ENCODE data around the gene DPH7. TPM values are rescaled to one million over a fixed set of nuclear protein-coding genes. Genes with fewer than 3 reads are reported as not detected.
"Not testable (repeated sequence)": the region's sequence is repeated elsewhere in the genome, so short reads cannot be mapped to it uniquely, and the experiment has no call there.

The DPH7 gene
- total and polyA plus RNA-seq, 2 of the 8 experiments (the other 6 are each of a cell fraction or from before 2014, with no cell fraction given) = 44.6 to 45.5 TPM

- H3K4ac ChIP-seq (replicated peaks; ENCODE audit: insufficient read length, low read depth, low read length); H3K4me2 ChIP-seq (ENCODE audit: insufficient read depth in 1 of 2, low read depth in 2 of 2, low read length in 2 of 2); H3K9me3 ChIP-seq (ENCODE audit: insufficient read depth in 2 of 2, low read depth in 1 of 2, low read length in 1 of 2); H3K36me3 ChIP-seq (ENCODE audit: control insufficient read depth in 2 of 4, insufficient read depth in 4 of 4, low read length in 3 of 4); H3K9ac ChIP-seq (replicated peaks in 1 of 4; ENCODE audit: extremely low read depth in 1 of 4, low read depth in 3 of 4, low read length in 3 of 4); FAIRE-seq; H2AFZ ChIP-seq (ENCODE audit: low read length); H3K14ac ChIP-seq (ENCODE audit: insufficient read length); H3K27me3 ChIP-seq (replicated peaks in 1 of 4; ENCODE audit: control insufficient read depth in 3 of 4, extremely low read depth in 1 of 4, insufficient read depth in 3 of 4, low read length in 3 of 4); H2AK5ac ChIP-seq (ENCODE audit: low read depth, low read length); H4K91ac ChIP-seq (replicated peaks; ENCODE audit: insufficient read length, low read length); H4K8ac ChIP-seq (ENCODE audit: extremely low read depth, insufficient read depth, low read length); H4K20me1 ChIP-seq (replicated peaks in 1 of 2; ENCODE audit: control insufficient read depth in 1 of 2, insufficient read depth in 2 of 2, low read length in 2 of 2); H3K27ac ChIP-seq (ENCODE audit: low read depth, low read length); H3K79me1 ChIP-seq (ENCODE audit: low read depth, low read length); POLR2A ChIA-PET (ENCODE audit: partially characterized antibody); H3K4me1 ChIP-seq (replicated peaks in 1 of 4; ENCODE audit: control insufficient read depth in 3 of 4, insufficient read depth in 4 of 4, low read length in 3 of 4); H3K79me2 ChIP-seq (ENCODE audit: control insufficient read depth in 1 of 2, insufficient read depth in 2 of 2, low read length in 2 of 2); H3K23ac ChIP-seq (ENCODE audit: insufficient read length); H3K23me2 ChIP-seq (ENCODE audit: low read depth, low read length); H2BK15ac ChIP-seq (ENCODE audit: low read length); H2BK5ac ChIP-seq (ENCODE audit: low read depth, low read length); H3K18ac ChIP-seq (ENCODE audit: extremely low read depth, low read length); H3K4me3 ChIP-seq (ENCODE audit: extremely low read depth in 1 of 4, insufficient read depth in 2 of 4, low read depth in 3 of 4, low read length in 4 of 4); DNase-seq (ENCODE audit: low read depth in 1 of 2, low spot score in 2 of 2); H4K5ac ChIP-seq (ENCODE audit: insufficient read length, low read depth, low read length); H3K56ac ChIP-seq (replicated peaks; ENCODE audit: insufficient read length, low read depth, low read length); H2BK120ac ChIP-seq (replicated peaks; ENCODE audit: low read depth, low read length); H2BK12ac ChIP-seq (ENCODE audit: low read depth, low read length); H2BK20ac ChIP-seq (ENCODE audit: low read length): not testable (repeated sequence)
- CTCF ChIA-PET (ENCODE audit: partially characterized antibody) = interaction anchor here (0.9 to 3.5 kb wide), 6 partner anchors 14 to 280 kb away, joined by 3 to 17 read pairs (median 3); no protein-coding TSS in a partner anchor
- WGBS, 2 experiments (ENCODE audit: extremely low coverage in 1 of 2, insufficient coverage in 1 of 2, insufficient read length in 1 of 2, insufficient replicate concordance in 2 of 2, low coverage in 1 of 2, low lambda C conversion rate in 2 of 2, missing lambda C conversion rate in 1 of 2) = 91% methylated on average over 3 of the region's 7 CpGs; no CpG with 5 or more reads in 1 of the 2 experiments
Observed at GRCh38 chr9:137596577-137596976, 17.9 kb upstream of the DPH7 start.
